ENCODE results near the gene RBM45. TPM values are rescaled to one million over a fixed set of nuclear protein-coding genes. Genes with fewer than 3 reads are reported as not detected.
"Not testable (repeated sequence)": the region's sequence is repeated elsewhere in the genome, so short reads cannot be mapped to it uniquely, and the experiment has no call there.

RBM45 gene
- total and polyA plus RNA-seq, 7 experiments from 2014 or later = 8.0 to 26.7 (median 12.0) TPM

DNA sequence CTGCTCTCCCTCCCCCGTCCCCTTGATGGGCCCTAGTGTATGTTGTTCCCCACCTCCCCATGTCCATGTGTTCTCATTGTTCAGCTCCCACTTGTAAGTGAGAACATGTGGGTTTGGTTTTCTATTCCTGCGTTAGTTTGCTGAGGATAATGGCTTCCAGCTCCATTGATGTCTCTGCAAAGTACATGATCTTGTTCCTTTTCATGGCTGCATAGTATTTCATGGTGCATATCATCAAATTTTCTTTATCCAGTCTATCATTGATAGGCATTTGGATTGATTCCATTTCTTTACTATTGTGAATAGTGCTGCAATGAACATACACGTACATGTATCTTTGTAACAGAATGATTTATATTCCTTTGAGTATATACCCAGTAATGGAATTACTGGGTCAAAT lies 33.0 kb upstream of the RBM45 start:
- CTCF ChIA-PET; H3K36me3 Mint-ChIP-seq; ATAC-seq; H3K27ac Mint-ChIP-seq; H3K9me3 ChIP-seq (ENCODE audit: control insufficient read depth in 2 of 3, low read length in 3 of 3); H3K4me3 ChIP-seq (ENCODE audit: low read length); H3K4me3 Mint-ChIP-seq; H3K4me1 ChIP-seq (ENCODE audit: control insufficient read depth in 2 of 2, insufficient read depth in 2 of 2, low read length in 2 of 2); H3K36me3 ChIP-seq (ENCODE audit: control insufficient read depth in 2 of 3, insufficient read depth in 3 of 3, low read length in 3 of 3); DNase-seq; POLR2A ChIA-PET; intact Hi-C loops (cut with micrococcal nuclease); H3K4me1 Mint-ChIP-seq; H3K27me3 ChIP-seq (ENCODE audit: control insufficient read depth in 2 of 2, insufficient read depth in 2 of 2, low read length in 2 of 2); H3K27ac ChIP-seq (ENCODE audit: low read depth, low read length): not testable (repeated sequence)
- H3K9me3 Mint-ChIP-seq = peaks cover 0 to 10% (median 1%) of the 10 kb centered on the region in 11 donors
- H3K27me3 Mint-ChIP-seq = peaks cover 17 to 39% (median 27%) of the 10 kb centered on the region in 5 donors

DNA sequence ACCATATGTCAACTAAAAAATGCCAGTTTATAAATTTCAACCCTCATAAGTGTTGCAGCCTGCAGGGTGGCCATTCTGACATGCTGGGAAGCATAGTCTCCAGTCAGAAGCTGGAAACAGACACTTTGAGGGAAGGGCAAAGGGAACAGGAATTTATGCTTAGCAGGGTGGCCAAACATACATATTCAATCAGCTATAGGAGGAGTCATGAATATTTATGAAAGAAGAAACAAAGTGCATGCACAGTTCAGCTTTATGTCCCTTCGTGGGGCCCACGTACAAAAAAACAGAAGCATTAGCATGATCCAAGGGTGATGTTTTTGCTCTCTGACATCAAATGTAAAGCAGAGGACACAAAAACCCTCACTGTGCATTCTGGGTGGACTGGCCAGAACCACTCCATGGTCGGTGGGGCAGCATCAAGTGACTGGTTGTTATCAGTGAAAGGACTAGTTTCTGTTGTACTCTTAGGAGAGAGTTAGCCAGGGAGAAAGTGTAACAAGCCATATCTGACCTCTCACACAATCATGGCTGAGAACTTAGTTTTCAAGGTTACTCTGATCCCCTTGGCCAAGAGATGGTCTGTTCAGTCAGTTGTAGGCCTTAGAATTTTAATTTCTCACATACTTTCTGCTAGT lies 29.7 kb upstream of the RBM45 start:
- Histone ChIP-seq H3K4me3 (ENCODE audit: low read length) (no peak overlapping the region), H3K27me3 (ENCODE audit: control insufficient read depth in 2 of 2, insufficient read depth in 2 of 2, low read length in 2 of 2) (no peaks in the 10 kb centered on the region), H3K9me3 (ENCODE audit: control insufficient read depth in 2 of 3, low read length in 3 of 3) (no peaks in the 10 kb centered on the region), H3K27ac (ENCODE audit: low read depth, low read length) (no peak overlapping the region), H3K36me3 (ENCODE audit: control insufficient read depth in 2 of 3, insufficient read depth in 3 of 3, low read length in 3 of 3) (no peaks in the 10 kb centered on the region), H3K4me1 (ENCODE audit: control insufficient read depth in 2 of 2, insufficient read depth in 2 of 2, low read length in 2 of 2) (no peaks in the 10 kb centered on the region)
- no peaks in the 10 kb centered on the region for H3K36me3 Mint-ChIP-seq
- intact Hi-C loops (cut with micrococcal nuclease) = no loop called here
- no peak overlapping the region for H3K4me3 Mint-ChIP-seq
- ChIA-PET CTCF (interaction anchor here (0.7 kb wide), 1 partner anchor 1508 kb away, joined by 3 read pairs; no protein-coding TSS in a partner anchor), POLR2A (no interaction called here)
- peaks cover 6 to 37% (median 11%) of the 10 kb centered on the region in 5 donors for H3K27me3 Mint-ChIP-seq
- H3K9me3 Mint-ChIP-seq = peaks cover 0 to 10% (median 0%) of the 10 kb centered on the region in 11 donors
- DNase-seq (no peak), ATAC-seq (no peak)
- no peak overlapping the region for H3K27ac Mint-ChIP-seq
- H3K4me1 Mint-ChIP-seq = no peaks in the 10 kb centered on the region

DNA sequence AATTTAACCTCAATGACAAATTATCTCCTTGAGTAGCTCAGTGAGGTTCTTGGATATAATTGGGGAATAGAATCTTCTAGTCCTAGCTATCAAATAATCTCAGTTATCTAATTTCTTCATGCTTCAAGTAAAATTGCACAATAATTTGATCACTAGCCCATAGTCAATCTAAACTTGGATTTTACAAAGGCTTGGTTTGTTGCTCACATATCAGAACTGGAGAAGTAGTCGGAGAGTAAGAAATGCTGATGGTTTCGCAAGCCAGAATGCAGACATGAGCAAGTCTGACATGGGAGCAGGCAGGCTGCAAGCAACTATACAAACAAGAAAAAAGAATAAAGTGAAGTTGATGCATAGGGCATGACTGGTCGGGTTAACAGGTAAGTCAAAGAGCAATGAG lies 28.0 kb upstream of the RBM45 start:
- no peaks in the 10 kb centered on the region for H3K4me1 Mint-ChIP-seq
- CTCF ChIA-PET = interaction anchor here (0.6 kb wide), 1 partner anchor 31 kb away, joined by 8 read pairs; no protein-coding TSS in a partner anchor
- H3K9me3 Mint-ChIP-seq = peaks cover 0 to 8% (median 0%) of the 10 kb centered on the region in 11 donors
- intact Hi-C loops (cut with micrococcal nuclease) = no loop called here
- no peak for DNase-seq
- ATAC-seq = no peak
- POLR2A ChIA-PET = no interaction called here
- no peaks in the 10 kb centered on the region for H3K36me3 Mint-ChIP-seq
- no peaks in the 10 kb centered on the region for H3K36me3 ChIP-seq (ENCODE audit: control insufficient read depth in 2 of 3, insufficient read depth in 3 of 3, low read length in 3 of 3)
- H3K4me1 ChIP-seq (ENCODE audit: control insufficient read depth in 2 of 2, insufficient read depth in 2 of 2, low read length in 2 of 2) = no peaks in the 10 kb centered on the region
- no peaks in the 10 kb centered on the region for H3K9me3 ChIP-seq (ENCODE audit: control insufficient read depth in 2 of 3, low read length in 3 of 3)
- H3K4me3 ChIP-seq (ENCODE audit: low read length) = no peak overlapping the region
- no peak overlapping the region for H3K27ac Mint-ChIP-seq
- H3K27me3 ChIP-seq (ENCODE audit: control insufficient read depth in 2 of 2, insufficient read depth in 2 of 2, low read length in 2 of 2) = no peaks in the 10 kb centered on the region
- peaks cover 4 to 37% (median 8%) of the 10 kb centered on the region in 5 donors for H3K27me3 Mint-ChIP-seq
- no peak overlapping the region for H3K4me3 Mint-ChIP-seq
- no peak overlapping the region for H3K27ac ChIP-seq (ENCODE audit: low read depth, low read length)

DNA sequence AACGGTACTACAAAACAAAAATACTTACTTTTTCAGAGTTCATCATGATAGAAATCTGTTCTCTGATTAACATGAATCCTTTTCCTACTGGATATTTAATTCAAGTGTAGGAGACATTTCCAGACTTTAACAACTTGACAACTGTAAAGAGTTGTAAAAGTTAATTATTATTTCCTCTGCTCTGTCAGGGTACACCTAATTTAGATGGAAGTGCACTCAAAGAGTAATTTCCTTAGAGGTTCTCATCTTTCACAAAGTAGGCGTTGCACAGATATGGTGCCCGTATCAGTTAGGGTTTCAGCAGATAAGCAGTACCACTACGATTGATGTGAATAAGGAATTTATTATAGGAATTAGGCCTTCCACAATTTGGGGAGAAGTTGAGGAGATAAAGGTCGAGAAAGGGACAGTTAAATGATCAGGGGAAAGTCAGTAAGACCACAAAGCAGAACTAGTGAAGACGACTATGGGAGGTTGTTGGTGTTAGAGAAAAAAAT lies 23.4 kb upstream of the RBM45 start:
- DNase-seq (no peak), ATAC-seq (no peak)
- Mint-ChIP-seq H3K4me1 (no peaks in the 10 kb centered on the region), H3K36me3 (no peaks in the 10 kb centered on the region), H3K9me3 (no peaks in the 10 kb centered on the region), H3K27ac (no peak overlapping the region), H3K4me3 (no peak overlapping the region), H3K27me3 (peaks cover 0 to 27% (median 8%) of the 10 kb centered on the region in 5 donors)
- Histone ChIP-seq H3K4me3 (ENCODE audit: low read length) (no peak overlapping the region), H3K36me3 (ENCODE audit: control insufficient read depth in 2 of 3, insufficient read depth in 3 of 3, low read length in 3 of 3) (no peaks in the 10 kb centered on the region), H3K27ac (ENCODE audit: low read depth, low read length) (no peak overlapping the region), H3K4me1 (ENCODE audit: control insufficient read depth in 2 of 2, insufficient read depth in 2 of 2, low read length in 2 of 2) (no peaks in the 10 kb centered on the region), H3K27me3 (ENCODE audit: control insufficient read depth in 2 of 2, insufficient read depth in 2 of 2, low read length in 2 of 2) (no peaks in the 10 kb centered on the region), H3K9me3 (ENCODE audit: control insufficient read depth in 2 of 3, low read length in 3 of 3) (no peaks in the 10 kb centered on the region)
- ChIA-PET CTCF (no interaction called here), POLR2A (no interaction called here)
- intact Hi-C loops (cut with micrococcal nuclease) = no loop called here

DNA sequence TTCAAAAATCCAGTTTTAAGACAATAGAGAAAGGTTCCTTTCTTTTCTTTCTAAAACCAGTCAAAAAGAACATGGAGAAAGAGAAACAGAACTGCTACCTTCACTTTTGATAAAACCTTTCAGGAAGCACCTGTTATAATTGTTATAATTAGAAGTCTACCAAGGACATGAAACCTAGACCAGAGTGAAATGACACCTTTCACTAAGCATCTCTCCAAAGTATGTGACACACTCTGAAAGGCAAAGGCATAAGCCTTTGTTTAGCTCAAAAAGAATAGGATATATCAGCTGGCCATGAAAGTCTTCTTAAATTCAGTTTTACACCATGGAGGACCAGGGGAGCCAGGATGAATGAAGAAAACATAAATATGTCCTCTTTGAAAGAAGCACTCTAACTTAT lies 18.8 kb upstream of the RBM45 start:
- Mint-ChIP-seq H3K4me1 (no peaks in the 10 kb centered on the region), H3K9me3 (peaks cover 0 to 3% (median 0%) of the 10 kb centered on the region in 11 donors), H3K36me3 (no peaks in the 10 kb centered on the region), H3K27ac (no peak overlapping the region), H3K4me3 (no peak overlapping the region), H3K27me3 (peaks cover 0 to 13% (median 6%) of the 10 kb centered on the region in 5 donors)
- POLR2A ChIA-PET = no interaction called here
- ATAC-seq = no peak
- no peaks in the 10 kb centered on the region for H3K36me3 ChIP-seq (ENCODE audit: control insufficient read depth in 2 of 3, insufficient read depth in 3 of 3, low read length in 3 of 3)
- no peak overlapping the region for H3K27ac ChIP-seq (ENCODE audit: low read depth, low read length)
- intact Hi-C loops (cut with micrococcal nuclease) = no loop called here
- H3K4me1 ChIP-seq (ENCODE audit: control insufficient read depth in 2 of 2, insufficient read depth in 2 of 2, low read length in 2 of 2) = no peaks in the 10 kb centered on the region
- no peak overlapping the region for H3K4me3 ChIP-seq (ENCODE audit: low read length)
- no peaks in the 10 kb centered on the region for H3K9me3 ChIP-seq (ENCODE audit: control insufficient read depth in 2 of 3, low read length in 3 of 3)
- CTCF ChIA-PET = no interaction called here
- no peak for DNase-seq
- H3K27me3 ChIP-seq (ENCODE audit: control insufficient read depth in 2 of 2, insufficient read depth in 2 of 2, low read length in 2 of 2) = no peaks in the 10 kb centered on the region

DNA sequence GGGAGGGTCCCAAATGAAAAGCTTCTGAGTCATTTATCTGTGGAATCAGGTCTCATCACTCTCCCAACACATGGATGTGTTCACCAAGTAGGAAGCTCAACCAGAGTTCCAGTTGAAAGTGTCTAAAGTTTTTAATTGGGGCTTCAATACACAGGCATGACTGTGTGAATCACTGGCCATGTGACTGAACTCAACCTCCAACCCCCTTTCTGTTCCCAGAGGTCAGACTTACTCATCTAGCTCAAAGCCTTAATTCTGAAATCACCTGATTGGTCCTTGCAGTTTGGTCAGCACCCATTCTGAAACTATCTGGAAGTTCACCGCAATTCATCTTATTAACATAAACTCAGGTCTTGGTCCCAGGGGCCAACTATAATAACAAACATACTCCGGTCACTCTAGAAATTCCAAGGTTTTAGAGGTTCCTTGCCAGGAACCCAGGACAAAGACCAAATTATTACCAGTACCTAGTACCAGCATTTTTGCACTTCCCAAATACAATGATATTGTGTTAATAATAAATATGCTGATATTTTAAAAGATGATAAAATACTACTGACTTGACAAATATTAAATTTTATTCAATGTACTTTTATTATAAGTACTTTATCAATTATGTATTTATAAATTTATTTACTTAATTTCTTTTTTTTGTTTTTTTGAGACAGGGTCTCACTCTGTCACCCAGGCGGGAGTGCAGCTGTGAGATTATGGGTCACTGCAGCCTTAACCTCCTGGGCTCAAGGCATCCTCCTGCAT lies 10.7 kb upstream of the RBM45 start:
- peaks cover 0 to 2% (median 0%) of the 10 kb centered on the region in 11 donors for H3K9me3 Mint-ChIP-seq
- no peaks in the 10 kb centered on the region for H3K36me3 ChIP-seq (ENCODE audit: control insufficient read depth in 2 of 3, insufficient read depth in 3 of 3, low read length in 3 of 3)
- no peak overlapping the region for H3K27ac ChIP-seq (ENCODE audit: low read depth, low read length)
- H3K4me1 ChIP-seq (ENCODE audit: control insufficient read depth in 2 of 2, insufficient read depth in 2 of 2, low read length in 2 of 2) = no peaks in the 10 kb centered on the region
- H3K4me3 ChIP-seq (ENCODE audit: low read length) = no peak overlapping the region
- no peaks in the 10 kb centered on the region for H3K27me3 ChIP-seq (ENCODE audit: control insufficient read depth in 2 of 2, insufficient read depth in 2 of 2, low read length in 2 of 2)
- peaks cover 0 to 10% (median 0%) of the 10 kb centered on the region in 5 donors for H3K27me3 Mint-ChIP-seq
- ChIA-PET CTCF (interaction anchor here (1.2 kb wide), 1 partner anchor 10 kb away, joined by 5 read pairs; no protein-coding TSS in a partner anchor), POLR2A (no interaction called here)
- H3K27ac Mint-ChIP-seq = no peak overlapping the region
- DNase-seq (no peak), ATAC-seq (no peak)
- no peaks in the 10 kb centered on the region for H3K4me1 Mint-ChIP-seq
- H3K9me3 ChIP-seq (ENCODE audit: control insufficient read depth in 2 of 3, low read length in 3 of 3) = no peaks in the 10 kb centered on the region
- no peaks in the 10 kb centered on the region for H3K36me3 Mint-ChIP-seq
- intact Hi-C loops (cut with micrococcal nuclease) = no loop called here
- H3K4me3 Mint-ChIP-seq = no peak overlapping the region
